ENCODE data around the gene IFIT2. TPM values are rescaled to one million over a fixed set of nuclear protein-coding genes. Genes with fewer than 3 reads are reported as not detected.

Gene IFIT2
- total RNA-seq, 1 experiment from 2014 or later: not detected

DNA sequence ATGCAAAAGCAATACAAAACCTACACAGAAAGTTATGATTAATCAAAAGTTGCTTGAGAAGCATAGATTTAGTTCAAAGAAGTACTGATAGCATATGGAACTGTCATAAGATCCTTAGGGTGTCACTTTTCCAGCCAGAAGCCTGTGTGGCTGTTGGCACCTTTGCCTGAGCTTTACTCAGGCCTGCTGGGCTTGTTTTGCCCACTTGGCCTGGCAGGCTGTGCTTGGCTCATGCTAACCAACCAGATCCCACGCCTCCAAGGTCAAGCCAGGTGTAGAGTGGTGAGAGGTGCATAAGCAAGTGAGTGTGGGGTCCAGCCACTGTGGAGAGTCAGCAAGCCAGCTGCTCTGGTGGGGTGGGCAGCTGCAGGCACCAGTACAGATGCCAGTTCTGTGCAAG lies 38.3 kb upstream of the IFIT2 start:
- Mint-ChIP-seq H3K27ac (no peak overlapping the region), H3K4me1 (peaks cover 9 to 11% of the 10 kb centered on the region in 2 experiments; a peak in 3 of 4 replicates), H3K27me3 (ENCODE audit: low read depth) (peaks cover 2% of the 10 kb centered on the region; the same call in 1 of the 2 replicates), H3K36me3 (ENCODE audit: insufficient read depth in 1 of 3, low read depth in 3 of 3) (no peaks in the 10 kb centered on the region), H3K4me3 (no peak overlapping the region), H3K9me3 (no peaks in the 10 kb centered on the region)
- no peaks in the 10 kb centered on the region for H4K20me1 ChIP-seq (ENCODE audit: control insufficient read depth, insufficient read depth, insufficient read length)
- WGBS (ENCODE audit: extremely low coverage, insufficient read length, low lambda C conversion rate): no CpG with 5 or more reads among the region's 1 CpG
- no peaks in the 10 kb centered on the region for H3K79me1 ChIP-seq (ENCODE audit: insufficient read depth, low read depth, low read length, poor library complexity, severe bottlenecking)
- no peak overlapping the region for H2AK5ac ChIP-seq (ENCODE audit: insufficient read length, low read length)
- H3K23me2 ChIP-seq (ENCODE audit: insufficient read length, low read depth, low read length, poor library complexity, severe bottlenecking): no peaks in the 10 kb centered on the region
- H3K18ac ChIP-seq (ENCODE audit: insufficient read length, low read depth, low read length): no peak overlapping the region
- no peak overlapping the region for H3T11ph ChIP-seq (ENCODE audit: low read length)
- no peak overlapping the region for H3K4me2 ChIP-seq (ENCODE audit: insufficient read depth, insufficient read length, low read length)
- no peak overlapping the region for H2BK12ac ChIP-seq (ENCODE audit: insufficient read length, low read depth, low read length)
- no peak overlapping the region for H2BK20ac ChIP-seq (ENCODE audit: low read depth, low read length, poor library complexity, severe bottlenecking)
- H2AFZ ChIP-seq (ENCODE audit: low read length): no peak overlapping the region
- H3K27ac ChIP-seq (ENCODE audit: insufficient read length, low read depth, low read length): no peak overlapping the region
- H4K5ac ChIP-seq (ENCODE audit: insufficient read length, low read depth, low read length): no peak overlapping the region
- no peaks in the 10 kb centered on the region for H3K79me2 ChIP-seq (ENCODE audit: insufficient read depth, low read length)
- no peak for TF ChIP-seq CTCF (conservative IDR thresholded peaks at IDR 0.05)
- no peak overlapping the region for H4K91ac ChIP-seq (ENCODE audit: insufficient read length, low read depth, low read length)
- no peak overlapping the region for H2BK15ac ChIP-seq (ENCODE audit: low read depth, low read length)
- no peak overlapping the region for H2BK120ac ChIP-seq (ENCODE audit: low read depth, low read length, poor library complexity, severe bottlenecking)
- no peak overlapping the region for H3K4ac ChIP-seq (ENCODE audit: low read depth, low read length)
- no peak overlapping the region for H3K23ac ChIP-seq (ENCODE audit: insufficient read length, low read depth, low read length)
- no peak overlapping the region for H3K56ac ChIP-seq (ENCODE audit: insufficient read length, low read depth, low read length)
- no peaks in the 10 kb centered on the region for H3K27me3 ChIP-seq (ENCODE audit: insufficient read depth, low read length)
- no peak overlapping the region for H3K9ac ChIP-seq (ENCODE audit: extremely low read depth, insufficient read length, low read length)
- H2BK5ac ChIP-seq (ENCODE audit: insufficient read length, low read length): no peak overlapping the region
- H3K14ac ChIP-seq (ENCODE audit: insufficient read depth, low read length): no peak overlapping the region
- H4K8ac ChIP-seq (replicated peaks; ENCODE audit: insufficient read length, low read depth, low read length): no peak overlapping the region
- no peaks in the 10 kb centered on the region for H3K9me3 ChIP-seq (ENCODE audit: control insufficient read depth, low read depth, low read length)
- DNase-seq: no peak
- H3K4me1 ChIP-seq (ENCODE audit: insufficient read depth, low read length): no peaks in the 10 kb centered on the region; the same call in 1 of the 2 replicates

All from H9 (cell line).